Neural crest cell (in vitro differentiated cells): ENCODE measurements around the gene PREX1. TPM values are rescaled to one million over a fixed set of nuclear protein-coding genes. Genes with fewer than 3 reads are reported as not detected.

ENCODE experiments used
- DNase-seq: peaks from one replicate; pipeline ENCODE4 v3.0.0; 2021; ENCODE audit warnings: low read depth, mixed read lengths, low spot score
- H3K27ac Mint-ChIP-seq: one replicate; pipeline ENCODE4 v1.8.0; 2021; ENCODE audit warnings: mild to moderate bottlenecking, mixed read lengths; ENCODE audit not compliant: unreplicated experiment
- H3K27me3 Mint-ChIP-seq: 2 replicates; pipeline ENCODE4 v1.8.0; 2021; ENCODE audit warnings: low read depth, mild to moderate bottlenecking, mixed read lengths
- H3K36me3 Mint-ChIP-seq: 2 replicates; pipeline ENCODE4 v1.8.0; 2021; ENCODE audit warnings: low read depth, mild to moderate bottlenecking, mixed read lengths
- H3K4me1 Mint-ChIP-seq: 2 replicates; pipeline ENCODE4 v1.8.0; 2021; ENCODE audit warnings: mixed read lengths
- H3K4me3 Mint-ChIP-seq: one replicate; pipeline ENCODE4 v1.8.0; 2021; ENCODE audit warnings: mild to moderate bottlenecking, mixed read lengths
- H3K9me3 Mint-ChIP-seq: 2 replicates; pipeline ENCODE4 v1.8.0; 2021; ENCODE audit warnings: mixed read lengths
- total RNA-seq: library from RNA; stranded (reverse); gene quantifications from 2 replicates; pipeline ENCODE4 v1.2.1, GENCODE V29; 2021
- TF ChIP-seq, protein P1 (sequence below): fragments of 200-600 bp; sonication (generic); conservative IDR thresholded peaks from 2 replicates; pipeline ENCODE4 v1.5.0; 2021; ENCODE audit warnings: antibody characterized with exemption, mild to moderate bottlenecking

PREX1 gene
- total RNA-seq, 1 donor from 2014 or later = 72.4 TPM

DNA sequence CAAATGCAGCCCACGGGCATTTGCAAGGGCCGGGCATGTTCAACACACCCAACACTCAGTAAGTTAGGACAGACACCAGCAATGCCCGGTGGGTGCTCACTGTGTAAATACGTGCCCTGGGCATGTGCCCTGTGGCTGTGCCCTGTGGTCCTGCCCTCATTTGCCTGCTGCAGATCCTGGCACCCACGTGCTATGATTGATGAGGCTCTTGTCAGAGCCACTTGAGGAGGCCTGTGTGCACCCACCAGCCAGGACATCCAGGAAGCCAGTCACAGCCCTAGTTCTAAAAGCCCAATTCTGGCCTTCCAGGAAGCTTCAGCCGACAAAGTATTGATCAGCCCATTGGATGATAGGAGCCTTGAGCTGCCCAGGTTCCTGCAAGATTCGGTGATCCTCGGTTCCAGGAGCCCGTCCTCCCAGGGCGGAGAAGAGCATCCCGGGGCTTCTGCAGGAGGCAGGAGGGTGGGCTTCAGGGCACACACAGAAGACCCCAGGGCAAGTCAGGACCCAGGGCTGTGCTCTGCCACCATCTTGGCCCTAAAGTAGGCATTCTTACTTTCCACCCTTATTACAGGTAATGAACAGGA is 223.9 kb downstream of the PREX1 start:
- H3K9me3 Mint-ChIP-seq = no peaks in the 10 kb centered on the region
- H3K4me3 Mint-ChIP-seq = no peak overlapping the region
- H3K27ac Mint-ChIP-seq = no peak overlapping the region
- peaks cover 2% of the 10 kb centered on the region for H3K27me3 Mint-ChIP-seq
- TF ChIP-seq, protein P1, sequence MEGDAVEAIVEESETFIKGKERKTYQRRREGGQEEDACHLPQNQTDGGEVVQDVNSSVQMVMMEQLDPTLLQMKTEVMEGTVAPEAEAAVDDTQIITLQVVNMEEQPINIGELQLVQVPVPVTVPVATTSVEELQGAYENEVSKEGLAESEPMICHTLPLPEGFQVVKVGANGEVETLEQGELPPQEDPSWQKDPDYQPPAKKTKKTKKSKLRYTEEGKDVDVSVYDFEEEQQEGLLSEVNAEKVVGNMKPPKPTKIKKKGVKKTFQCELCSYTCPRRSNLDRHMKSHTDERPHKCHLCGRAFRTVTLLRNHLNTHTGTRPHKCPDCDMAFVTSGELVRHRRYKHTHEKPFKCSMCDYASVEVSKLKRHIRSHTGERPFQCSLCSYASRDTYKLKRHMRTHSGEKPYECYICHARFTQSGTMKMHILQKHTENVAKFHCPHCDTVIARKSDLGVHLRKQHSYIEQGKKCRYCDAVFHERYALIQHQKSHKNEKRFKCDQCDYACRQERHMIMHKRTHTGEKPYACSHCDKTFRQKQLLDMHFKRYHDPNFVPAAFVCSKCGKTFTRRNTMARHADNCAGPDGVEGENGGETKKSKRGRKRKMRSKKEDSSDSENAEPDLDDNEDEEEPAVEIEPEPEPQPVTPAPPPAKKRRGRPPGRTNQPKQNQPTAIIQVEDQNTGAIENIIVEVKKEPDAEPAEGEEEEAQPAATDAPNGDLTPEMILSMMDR = no peak
- DNase-seq = no peak
- H3K4me1 Mint-ChIP-seq = peaks cover 3% of the 10 kb centered on the region
- no peaks in the 10 kb centered on the region for H3K36me3 Mint-ChIP-seq

DNA sequence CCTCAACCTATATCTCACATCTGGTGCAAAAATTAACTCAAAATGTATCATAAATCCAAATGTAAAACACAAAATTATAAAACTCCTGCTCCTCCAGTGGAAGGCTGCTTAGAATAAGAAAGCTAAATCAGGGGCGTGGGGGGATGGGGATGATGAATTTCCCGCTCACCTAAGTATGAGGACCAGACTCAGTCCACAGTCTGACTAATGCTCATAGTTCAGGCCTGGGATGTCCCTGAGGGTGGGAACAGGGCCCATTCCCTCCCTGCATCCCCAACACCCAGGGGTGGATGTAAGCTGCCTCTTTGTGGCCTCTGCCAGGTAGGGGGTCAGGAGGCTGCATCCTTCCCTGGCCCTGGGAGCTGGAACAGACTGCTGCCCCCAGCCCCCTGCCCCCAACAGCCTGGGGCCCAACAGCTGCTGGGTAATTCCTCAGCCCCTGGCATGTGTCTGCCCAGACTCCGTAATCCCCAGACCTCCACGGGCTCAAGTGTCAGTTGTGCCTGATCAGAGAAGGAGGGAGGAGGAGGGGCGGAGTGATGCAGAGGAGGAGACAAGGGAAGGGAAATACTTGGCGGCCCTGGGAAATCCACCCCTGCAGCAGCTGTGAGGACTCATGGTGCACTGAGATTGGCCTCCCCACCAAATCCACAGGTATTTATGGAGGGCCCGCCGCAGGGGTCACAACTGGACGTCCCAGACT is 224.5 kb downstream of the PREX1 start:
- no peak overlapping the region for H3K4me3 Mint-ChIP-seq
- H3K9me3 Mint-ChIP-seq = no peaks in the 10 kb centered on the region
- TF ChIP-seq, protein P1 = no peak
- H3K36me3 Mint-ChIP-seq = no peaks in the 10 kb centered on the region
- H3K27me3 Mint-ChIP-seq = peaks cover 2% of the 10 kb centered on the region
- no peaks in the 10 kb centered on the region for H3K4me1 Mint-ChIP-seq
- DNase-seq = no peak
- H3K27ac Mint-ChIP-seq = no peak overlapping the region

DNA sequence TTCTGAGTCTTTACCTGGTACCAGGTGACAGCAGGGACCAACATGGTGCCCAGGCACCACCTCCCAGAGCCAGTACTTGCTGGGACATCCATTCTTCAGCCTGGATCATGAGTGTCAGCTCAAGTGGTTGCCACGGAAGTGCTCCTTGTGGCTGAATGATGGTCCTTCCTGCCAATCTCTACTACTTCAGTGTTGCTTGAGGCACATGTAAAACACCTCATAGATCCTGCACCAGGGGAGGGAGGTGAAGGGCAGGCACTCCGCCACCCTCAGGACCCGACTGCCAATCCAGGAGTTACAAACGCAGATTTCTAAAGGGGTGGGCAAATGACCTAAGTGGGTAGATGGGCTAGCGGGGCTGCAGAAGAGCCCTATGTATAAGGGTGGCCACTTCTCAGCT is 226.0 kb downstream of the PREX1 start:
- Mint-ChIP-seq H3K4me3 (no peak overlapping the region), H3K27ac (no peak overlapping the region), H3K36me3 (no peaks in the 10 kb centered on the region), H3K4me1 (peaks cover 3% of the 10 kb centered on the region), H3K9me3 (no peaks in the 10 kb centered on the region), H3K27me3 (peaks cover 2% of the 10 kb centered on the region)
- no peak for DNase-seq
- TF ChIP-seq, protein P1 = no peak

DNA sequence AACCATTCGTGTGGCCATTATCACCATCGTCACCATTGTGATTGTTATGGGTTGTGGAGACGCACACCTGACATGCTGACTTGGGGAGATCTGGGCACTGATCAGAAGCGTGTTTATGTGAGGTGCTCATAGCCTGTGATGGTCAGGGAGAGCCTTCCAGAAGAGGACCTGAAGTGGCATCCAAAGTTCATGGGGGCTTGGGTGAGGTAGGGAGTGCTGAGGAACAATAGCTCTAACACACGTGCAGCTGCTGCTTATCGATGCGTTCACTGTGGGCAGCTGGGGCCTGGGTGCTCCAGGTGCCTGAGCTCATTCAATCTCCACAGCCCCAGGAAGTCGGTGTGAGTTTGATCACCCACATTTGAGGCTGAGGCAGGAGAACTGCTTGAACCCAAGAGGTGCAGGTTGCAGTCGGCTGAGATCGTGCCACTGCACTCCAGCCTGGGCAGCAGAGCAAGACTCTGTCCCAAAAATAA is 227.3 kb downstream of the PREX1 start:
- Mint-ChIP-seq H3K27me3 (peaks cover 2% of the 10 kb centered on the region), H3K27ac (no peak overlapping the region), H3K36me3 (no peaks in the 10 kb centered on the region), H3K4me3 (no peak overlapping the region), H3K9me3 (no peaks in the 10 kb centered on the region), H3K4me1 (peaks cover 14% of the 10 kb centered on the region)
- TF ChIP-seq, protein P1 = no peak
- DNase-seq = no peak

DNA sequence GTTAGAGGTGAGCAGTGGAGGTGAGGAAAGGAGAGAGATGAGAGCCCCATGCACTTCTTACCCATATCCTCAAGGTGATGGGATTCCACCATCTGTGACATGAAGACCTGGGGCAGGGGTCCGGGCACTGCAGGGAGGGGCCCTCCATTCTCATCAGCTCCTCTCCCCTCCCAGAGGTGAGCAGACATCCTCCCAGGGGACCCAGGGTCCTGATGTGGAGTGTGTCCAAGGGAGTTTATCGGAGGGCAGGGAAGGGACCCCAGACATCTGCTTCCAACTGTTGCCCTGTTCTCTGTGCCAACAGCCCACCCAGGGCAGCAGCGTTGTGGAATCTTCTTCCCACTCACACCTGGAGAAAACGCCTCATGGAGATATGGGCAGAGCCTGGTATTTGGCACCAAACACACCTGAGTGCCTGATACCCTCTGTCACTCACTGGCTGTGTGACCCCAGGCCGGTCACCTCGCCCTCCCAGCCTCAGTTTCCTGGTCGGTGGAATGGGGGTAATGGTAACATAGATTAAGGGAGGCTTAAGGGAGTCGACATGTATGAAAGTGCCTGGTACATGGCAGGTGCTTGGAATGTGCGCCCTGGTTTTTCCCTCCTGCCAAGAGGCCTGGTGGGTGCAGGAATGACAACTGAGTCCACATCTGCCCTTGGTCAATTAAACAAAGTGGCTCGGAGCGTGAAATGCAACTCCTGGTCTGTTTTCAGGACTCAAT is 227.9 kb downstream of the PREX1 start:
- no peaks in the 10 kb centered on the region for H3K9me3 Mint-ChIP-seq
- TF ChIP-seq, protein P1 = no peak
- H3K27ac Mint-ChIP-seq = no peak overlapping the region
- H3K4me1 Mint-ChIP-seq = peaks cover 14% of the 10 kb centered on the region
- DNase-seq = no peak
- peaks cover 2% of the 10 kb centered on the region for H3K27me3 Mint-ChIP-seq
- H3K4me3 Mint-ChIP-seq = no peak overlapping the region
- no peaks in the 10 kb centered on the region for H3K36me3 Mint-ChIP-seq
